Duodenal mucosa (tissue), 2 donors: ENCODE measurements around the gene FLNB.

Experiments used
- H3K27ac ChIP-seq: one replicate; pipeline ENCODE4 v1.7.0; 2013; ENCODE audit warnings: low read depth, low read length
- H3K27me3 ChIP-seq, 2 donors: one replicate each; pipeline ENCODE4 v1.7.0; 2013; ENCODE audit warnings: low read length in 2 of 2, control low read depth in 1 of 2; ENCODE audit not compliant: insufficient read depth in 2 of 2, control insufficient read depth in 1 of 2
- H3K36me3 ChIP-seq, 2 donors: one replicate each; pipeline ENCODE4 v1.7.0; 2013; ENCODE audit warnings: low read length in 2 of 2, control low read depth in 1 of 2; ENCODE audit not compliant: insufficient read depth in 2 of 2, control insufficient read depth in 1 of 2
- H3K4me1 ChIP-seq, 2 donors: one replicate each; pipeline ENCODE4 v1.7.0; 2013; ENCODE audit warnings: low read length in 2 of 2, control low read depth in 1 of 2; ENCODE audit not compliant: insufficient read depth in 2 of 2, control insufficient read depth in 1 of 2
- H3K4me3 ChIP-seq, 2 donors: one replicate each; pipeline ENCODE4 v1.7.0; 2013; ENCODE audit warnings: low read length in 2 of 2, low read depth in 1 of 2
- H3K9ac ChIP-seq, 2 donors: one replicate each; pipeline ENCODE4 v1.7.0; 2013; ENCODE audit warnings: low read length in 2 of 2, low read depth in 1 of 2
- H3K9me3 ChIP-seq, 2 donors: one replicate each; pipeline ENCODE4 v1.7.0; 2013; ENCODE audit warnings: low read length in 2 of 2, control low read depth in 1 of 2; ENCODE audit not compliant: control insufficient read depth in 1 of 2

Gene FLNB

GRCh38 chr3:58109752-58110151, 101.5 kb downstream of the FLNB start:
- Histone ChIP-seq H3K9me3 (no peaks in the 10 kb centered on the region), H3K4me3 (no peak overlapping the region), H3K4me1 (peaks cover 14 to 21% of the 10 kb centered on the region in 2 donors), H3K27me3 (no peaks in the 10 kb centered on the region), H3K27ac (no peak overlapping the region), H3K9ac (no peak overlapping the region), H3K36me3 (peaks cover 61 to 92% of the 10 kb centered on the region in 2 donors)

GRCh38 chr3:58111513-58112184, 103.4 kb downstream of the FLNB start:
- Histone ChIP-seq H3K4me1 (peaks cover 14 to 26% of the 10 kb centered on the region in 2 donors), H3K27me3 (no peaks in the 10 kb centered on the region), H3K9ac (peak overlapping the region; percentile 6 to 8), H3K27ac (peak overlapping the region; percentile 43), H3K36me3 (peaks cover 55 to 91% of the 10 kb centered on the region in 2 donors), H3K9me3 (no peaks in the 10 kb centered on the region), H3K4me3 (peak overlapping the region in 1 of 2 donors; percentile 38)

GRCh38 chr3:58112185-58112535, 103.9 kb downstream of the FLNB start:
- Histone ChIP-seq H3K4me3 (peak overlapping the region in 1 of 2 donors; percentile 38), H3K9ac (peak overlapping the region in 1 of 2 donors; percentile 6), H3K36me3 (peaks cover 54 to 91% of the 10 kb centered on the region in 2 donors), H3K4me1 (peaks cover 17 to 28% of the 10 kb centered on the region in 2 donors), H3K27ac (no peak overlapping the region), H3K27me3 (no peaks in the 10 kb centered on the region), H3K9me3 (no peaks in the 10 kb centered on the region)

GRCh38 chr3:58115175-58115574, 107.0 kb downstream of the FLNB start:
- peaks cover 21 to 28% of the 10 kb centered on the region in 2 donors for H3K4me1 ChIP-seq
- no peak overlapping the region for H3K27ac ChIP-seq
- no peak overlapping the region for H3K4me3 ChIP-seq
- H3K27me3 ChIP-seq: no peaks in the 10 kb centered on the region
- H3K9me3 ChIP-seq: no peaks in the 10 kb centered on the region
- H3K9ac ChIP-seq: no peak overlapping the region
- peaks cover 41 to 92% of the 10 kb centered on the region in 2 donors for H3K36me3 ChIP-seq

- Histone ChIP-seq H3K4me1 (peaks cover 19% of the 10 kb centered on the region in 2 donors), H3K36me3 (peaks cover 51 to 97% of the 10 kb centered on the region in 2 donors)
These were observed 108.1 kb downstream of the FLNB start for GRCh38 chr3:58116161-58116955.

GRCh38 chr3:58116985-58117384, 108.8 kb downstream of the FLNB start:
- Histone ChIP-seq H3K27me3 (no peaks in the 10 kb centered on the region), H3K27ac (no peak overlapping the region), H3K4me1 (peaks cover 13 to 14% of the 10 kb centered on the region in 2 donors), H3K4me3 (no peak overlapping the region), H3K36me3 (peaks cover 48 to 95% of the 10 kb centered on the region in 2 donors), H3K9ac (peak overlapping the region in 1 of 2 donors; percentile 4), H3K9me3 (no peaks in the 10 kb centered on the region)

More at GRCh38 chr3:58116161-58116955, 108.1 kb downstream of the FLNB start:
- H3K4me3 ChIP-seq: no peak overlapping the region
- H3K9ac ChIP-seq: peak overlapping the region in 1 of 2 donors; percentile 4
- no peak overlapping the region for H3K27ac ChIP-seq
- no peaks in the 10 kb centered on the region for H3K9me3 ChIP-seq
- no peaks in the 10 kb centered on the region for H3K27me3 ChIP-seq

GRCh38 chr3:58117561-58118181, 109.4 kb downstream of the FLNB start:
- no peak overlapping the region for H3K9ac ChIP-seq

GRCh38 chr3:58119186-58119585, 111.0 kb downstream of the FLNB start:
- peaks cover 50 to 92% of the 10 kb centered on the region in 2 donors for H3K36me3 ChIP-seq
- no peaks in the 10 kb centered on the region for H3K9me3 ChIP-seq
- no peak overlapping the region for H3K4me3 ChIP-seq
- no peaks in the 10 kb centered on the region for H3K27me3 ChIP-seq
- no peak overlapping the region for H3K9ac ChIP-seq
- H3K4me1 ChIP-seq: peaks cover 6 to 7% of the 10 kb centered on the region in 2 donors
- no peak overlapping the region for H3K27ac ChIP-seq

More at GRCh38 chr3:58117561-58118181, 109.4 kb downstream of the FLNB start:
- H3K4me3 ChIP-seq: no peak overlapping the region
- no peaks in the 10 kb centered on the region for H3K9me3 ChIP-seq
- H3K27ac ChIP-seq: peak overlapping the region; percentile 6
- H3K27me3 ChIP-seq: no peaks in the 10 kb centered on the region
- peaks cover 45 to 92% of the 10 kb centered on the region in 2 donors for H3K36me3 ChIP-seq
- H3K4me1 ChIP-seq: peaks cover 6 to 7% of the 10 kb centered on the region in 2 donors

GRCh38 chr3:58120075-58120812, 112.0 kb downstream of the FLNB start:
- no peaks in the 10 kb centered on the region for H3K9me3 ChIP-seq
- H3K27me3 ChIP-seq: no peaks in the 10 kb centered on the region
- no peak overlapping the region for H3K27ac ChIP-seq
- H3K9ac ChIP-seq: no peak overlapping the region
- peaks cover 54 to 92% of the 10 kb centered on the region in 2 donors for H3K36me3 ChIP-seq
- peaks cover 6 to 7% of the 10 kb centered on the region in 2 donors for H3K4me1 ChIP-seq
- H3K4me3 ChIP-seq: no peak overlapping the region
